ENCODE data around the gene EDC4.

EDC4 gene

GRCh38 chr16:67878232-67878631, 5.4 kb downstream of the EDC4 start:
- no peak for DNase-seq

- DNase-seq, result no peak
Observed at GRCh38 chr16:67878846-67879245, 6.0 kb downstream of the EDC4 start.

- no peak for DNase-seq
Observed at GRCh38 chr16:67879462-67879861, 6.6 kb downstream of the EDC4 start.

GRCh38 chr16:67879936-67880335, 7.1 kb downstream of the EDC4 start:
- DNase-seq, result no peak

- DNase-seq, result no peak
Observed at GRCh38 chr16:67880584-67880983, 7.7 kb downstream of the EDC4 start.

- no peak for DNase-seq
Observed at GRCh38 chr16:67881621-67882161, 8.8 kb downstream of the EDC4 start.

GRCh38 chr16:67882374-67883145, 9.7 kb downstream of the EDC4 start:
- DNase-seq, result no peak

GRCh38 chr16:67883146-67883871, 10.5 kb downstream of the EDC4 start:
- DNase-seq, result no peak

GRCh38 chr16:67883872-67884261, 11.0 kb downstream of the EDC4 start:
- DNase-seq, result peak; percentile 49 to 69 (median 62)

- no peak for DNase-seq
Observed at GRCh38 chr16:67884684-67885083, 11.8 kb downstream of the EDC4 start, which contains the start of gene NRN1L. Gene NRN1L (plus strand): TSS chr16:67884885. CDS start chr16:67884904, 19 bp downstream.

- no peak for DNase-seq
Observed at GRCh38 chr16:67885545-67885944, 12.7 kb downstream of the EDC4 start.

- no peak for DNase-seq
Observed at GRCh38 chr16:67885976-67886375, 13.1 kb downstream of the EDC4 start.

- no peak for DNase-seq
Observed at GRCh38 chr16:67886387-67886786, 13.5 kb downstream of the EDC4 start.

- no peak for DNase-seq
Observed at GRCh38 chr16:67888331-67888730, 15.5 kb downstream of the EDC4 start.

GRCh38 chr16:67892375-67892774, 19.5 kb downstream of the EDC4 start:
- no peak for DNase-seq

GRCh38 chr16:67892899-67893742, 20.3 kb downstream of the EDC4 start, which contains the start of gene PSKH1:
Gene PSKH1 (plus strand): TSS chr16:67893254. CDS start chr16:67908750, 15,496 bp downstream.
- DNase-seq, result peak; percentile 89 to 95 (median 92)

GRCh38 chr16:67893743-67894399, 21.0 kb downstream of the EDC4 start:
- DNase-seq, result no peak

- DNase-seq, result no peak
Observed at GRCh38 chr16:67897231-67897630, 24.4 kb downstream of the EDC4 start.

GRCh38 chr16:67901734-67902133, 28.9 kb downstream of the EDC4 start:
- no peak for DNase-seq

GRCh38 chr16:67902831-67903230, 30.0 kb downstream of the EDC4 start:
- no peak for DNase-seq

GRCh38 chr16:67907397-67908180, 34.7 kb downstream of the EDC4 start:
- no peak for DNase-seq

All from T-helper 1 cell (primary cell).